Mesodermal cell (in vitro differentiated cells): Measurements from ENCODE around the gene ARNT2.

Source experiments
- H3K27ac ChIP-seq: 2 replicates; pipeline ENCODE4 v1.7.0; 2013; ENCODE audit warnings: mild to moderate bottlenecking, low read depth, low read length, moderate library complexity; ENCODE audit not compliant: severe bottlenecking
- H3K36me3 ChIP-seq: 2 replicates; pipeline ENCODE4 v1.7.1; 2013; ENCODE audit warnings: mild to moderate bottlenecking, low read length, moderate library complexity; ENCODE audit not compliant: control insufficient read depth, insufficient read depth
- H3K4me1 ChIP-seq: one replicate; pipeline ENCODE4 v1.7.1; 2013; ENCODE audit warnings: mild to moderate bottlenecking, low read length; ENCODE audit not compliant: insufficient read depth, control insufficient read depth, poor library complexity, severe bottlenecking
- H3K4me3 ChIP-seq: 2 replicates; pipeline ENCODE4 v1.7.0; 2013; ENCODE audit warnings: low read length, control low read depth, mild to moderate bottlenecking; ENCODE audit not compliant: insufficient read depth, poor library complexity, severe bottlenecking; ENCODE audit errors: extremely low read depth
- H3K9me3 ChIP-seq: 2 replicates; pipeline ENCODE4 v1.7.1; 2013; ENCODE audit warnings: mild to moderate bottlenecking, low read length, moderate library complexity; ENCODE audit not compliant: control insufficient read depth
- WGBS, 2 experiments: methylation state at CpG; one replicate each; pipeline ENCODE4 v1.1.5; 2013; ENCODE audit warnings: missing lambda C conversion rate in 2 of 2; ENCODE audit not compliant: insufficient coverage in 2 of 2; 5-methylcytosine and 5-hydroxymethylcytosine counted together

The ARNT2 gene

DNA sequence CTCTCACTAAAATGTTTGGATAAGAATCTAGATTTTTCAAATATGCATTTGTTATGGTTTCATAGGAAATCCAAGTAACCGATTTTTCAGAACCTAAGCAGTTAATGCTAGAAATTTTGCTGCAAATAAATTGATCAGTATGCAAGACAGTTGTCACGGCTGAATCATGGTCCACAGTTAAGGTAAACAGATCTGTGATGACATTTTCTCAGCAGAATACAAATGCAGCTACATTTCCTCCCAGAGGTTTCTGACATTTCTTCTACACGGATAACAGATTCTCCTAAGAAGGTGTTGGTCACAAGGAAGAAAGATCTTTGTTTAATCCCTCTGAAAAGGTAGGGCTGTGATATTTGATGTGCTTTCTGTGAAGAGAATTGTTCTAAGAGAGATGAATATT, 36.9 kb downstream of the ARNT2 start:
- no peak overlapping the region for H3K4me3 ChIP-seq
- H3K36me3 ChIP-seq: no peaks in the 10 kb centered on the region
- H3K27ac ChIP-seq: no peak overlapping the region
- H3K9me3 ChIP-seq: no peaks in the 10 kb centered on the region
- H3K4me1 ChIP-seq: peaks cover 16% of the 10 kb centered on the region
- 86 to 94% methylated on average over 1 to 2 of the region's 3 CpGs for WGBS, 2 experiments

GRCh38 chr15:80441714-80442113, 37.5 kb downstream of the ARNT2 start:
- Histone ChIP-seq H3K9me3 (no peaks in the 10 kb centered on the region), H3K36me3 (no peaks in the 10 kb centered on the region), H3K27ac (no peak overlapping the region), H3K4me1 (peaks cover 9% of the 10 kb centered on the region), H3K4me3 (no peak overlapping the region)
- 98 to 100% methylated on average over 4 of the region's 7 CpGs for WGBS, 2 experiments

- no peak overlapping the region for H3K4me3 ChIP-seq
- no peaks in the 10 kb centered on the region for H3K9me3 ChIP-seq
- WGBS, 2 experiments: 98 to 100% methylated on average over 4 to 5 of the region's 6 CpGs
- H3K27ac ChIP-seq: no peak overlapping the region
- H3K4me1 ChIP-seq: peaks cover 5% of the 10 kb centered on the region
- no peaks in the 10 kb centered on the region for H3K36me3 ChIP-seq
Observed at GRCh38 chr15:80442728-80443403, 38.7 kb downstream of the ARNT2 start.

DNA sequence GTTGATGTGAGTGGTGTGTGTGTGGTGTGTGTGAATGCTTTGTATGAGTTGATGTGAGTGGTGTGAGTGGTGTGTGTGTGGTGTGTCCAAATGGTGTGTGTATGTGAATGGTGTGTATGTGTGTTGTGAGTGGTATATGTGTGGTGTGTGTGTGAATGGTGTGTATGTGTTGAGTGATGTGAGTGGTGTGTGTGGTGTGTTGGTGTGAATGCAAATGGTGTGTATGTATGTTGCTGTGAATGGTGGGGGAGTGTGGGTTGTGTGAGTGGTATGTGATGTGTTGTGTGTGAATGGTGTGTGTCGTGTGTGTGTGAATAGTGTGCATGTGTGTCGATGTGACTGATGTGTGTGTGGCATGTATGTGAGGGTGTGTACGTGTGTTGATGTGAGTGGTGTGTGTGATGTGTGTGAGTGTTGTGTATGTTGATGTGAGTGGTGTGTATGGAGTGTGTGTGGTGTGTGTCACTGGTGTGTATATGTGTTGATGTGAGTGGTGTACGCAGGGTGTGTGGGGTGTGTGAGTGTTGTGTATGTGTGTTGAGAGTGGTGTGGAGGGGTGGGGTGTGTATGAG, 40.6 kb downstream of the ARNT2 start:
- Histone ChIP-seq H3K4me1 (peaks cover 5% of the 10 kb centered on the region), H3K4me3 (no peak overlapping the region), H3K36me3 (no peaks in the 10 kb centered on the region), H3K9me3 (no peaks in the 10 kb centered on the region), H3K27ac (no peak overlapping the region)
- 94 to 97% methylated on average over 3 to 4 of the region's 4 CpGs for WGBS, 2 experiments

DNA sequence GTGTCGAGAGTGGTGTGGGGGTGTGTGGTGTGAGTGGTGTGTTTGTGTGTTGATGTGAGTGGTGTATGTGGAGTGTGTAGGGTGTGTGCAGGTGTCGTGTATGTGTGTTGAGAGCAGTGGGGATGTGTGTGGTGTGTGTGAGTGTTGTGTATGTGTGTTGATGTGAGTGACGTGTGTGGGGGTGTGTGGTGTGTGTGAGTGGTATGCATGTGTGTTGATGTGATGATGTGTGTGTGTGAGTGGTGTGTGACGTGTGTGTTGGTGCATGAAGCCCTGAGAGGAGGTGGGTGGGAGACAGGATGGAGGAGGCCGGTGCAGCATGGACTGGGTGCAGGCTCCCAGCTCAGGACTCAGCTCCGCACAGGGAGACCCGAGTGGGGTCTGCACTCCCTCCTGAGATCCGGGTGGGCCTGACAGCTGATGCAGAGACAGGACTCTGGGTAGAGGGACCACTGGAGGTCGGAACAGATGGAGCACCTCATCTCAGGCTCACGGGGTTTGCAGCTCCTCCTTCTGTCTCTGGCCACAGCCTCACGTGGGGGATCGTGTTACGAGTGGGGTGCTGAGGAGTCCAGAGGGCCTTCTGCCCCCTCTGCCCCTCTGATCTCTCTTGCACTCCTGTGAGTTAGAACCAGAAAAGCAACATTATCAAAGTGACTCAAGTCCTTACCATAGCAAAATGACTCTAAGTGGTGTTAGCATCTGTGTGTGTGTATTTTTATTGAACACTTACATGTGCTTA, 41.3 kb downstream of the ARNT2 start:
- 79 to 81% methylated on average over 12 to 13 of the region's 13 CpGs for WGBS, 2 experiments

DNA sequence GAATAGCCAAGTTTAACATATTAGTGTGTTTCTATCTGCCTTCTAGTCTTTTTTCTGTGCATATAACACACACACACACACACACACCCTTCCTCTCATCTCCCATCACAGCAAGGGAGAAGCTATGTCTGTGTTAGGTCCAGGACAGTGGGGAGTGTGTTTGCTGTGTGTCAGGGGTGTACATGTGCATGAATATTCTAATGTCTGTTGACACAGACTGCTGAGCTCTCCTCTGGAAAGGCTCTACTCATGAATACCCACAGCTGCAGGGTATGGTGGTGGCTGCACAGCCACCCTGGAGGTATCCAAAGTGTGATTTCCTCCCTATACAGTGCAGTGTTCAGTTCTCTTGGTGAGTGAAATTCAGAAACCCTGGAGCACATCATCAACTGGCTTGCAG, 42.9 kb downstream of the ARNT2 start:
- no peaks in the 10 kb centered on the region for H3K4me1 ChIP-seq
- H3K4me3 ChIP-seq: no peak overlapping the region
- H3K9me3 ChIP-seq: no peaks in the 10 kb centered on the region
- H3K27ac ChIP-seq: no peak overlapping the region
- H3K36me3 ChIP-seq: no peaks in the 10 kb centered on the region

More for the DNA sequence above, 41.3 kb downstream of the ARNT2 start:
- H3K4me3 ChIP-seq: no peak overlapping the region
- peaks cover 5% of the 10 kb centered on the region for H3K4me1 ChIP-seq
- H3K36me3 ChIP-seq: no peaks in the 10 kb centered on the region
- H3K27ac ChIP-seq: no peak overlapping the region
- no peaks in the 10 kb centered on the region for H3K9me3 ChIP-seq

DNA sequence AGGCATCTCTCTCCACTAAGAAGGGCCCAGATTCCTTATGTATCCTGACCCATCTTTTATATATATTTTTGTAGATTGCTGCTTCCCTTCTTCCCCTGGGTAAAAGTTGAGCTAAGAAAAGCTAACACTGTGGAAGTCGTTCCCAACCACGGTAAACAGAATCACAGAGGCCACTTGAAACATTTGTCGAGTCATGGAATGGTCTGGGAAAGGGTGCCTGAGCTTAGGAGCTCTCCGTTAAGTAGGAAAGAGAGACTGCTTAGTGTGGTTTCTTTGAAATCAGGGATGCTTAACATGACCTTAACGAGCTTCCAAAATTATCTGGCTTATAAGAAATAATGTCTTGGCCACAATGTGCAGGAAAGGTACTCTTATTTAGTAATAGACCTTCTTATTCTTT, 45.6 kb downstream of the ARNT2 start:
- WGBS, 2 experiments: 85 to 90% methylated on average over 3 to 4 of the region's 5 CpGs
- H3K27ac ChIP-seq: no peak overlapping the region
- no peak overlapping the region for H3K4me3 ChIP-seq
- H3K9me3 ChIP-seq: no peaks in the 10 kb centered on the region
- no peaks in the 10 kb centered on the region for H3K36me3 ChIP-seq
- H3K4me1 ChIP-seq: peaks cover 2% of the 10 kb centered on the region

GRCh38 chr15:80450811-80451321, 46.7 kb downstream of the ARNT2 start:
- Histone ChIP-seq H3K36me3 (no peaks in the 10 kb centered on the region), H3K4me3 (no peak overlapping the region)
- WGBS, 2 experiments: 79 to 87% methylated on average over 13 to 14 of the region's 14 CpGs

GRCh38 chr15:80452166-80452565, 48.0 kb downstream of the ARNT2 start:
- WGBS, 2 experiments: 79% methylated on average over 4 of the region's 4 CpGs; no CpG with 5 or more reads in 1 of the 2 experiments
- no peaks in the 10 kb centered on the region for H3K9me3 ChIP-seq
- no peaks in the 10 kb centered on the region for H3K36me3 ChIP-seq
- H3K4me1 ChIP-seq: peaks cover 11% of the 10 kb centered on the region
- no peak overlapping the region for H3K4me3 ChIP-seq
- no peak overlapping the region for H3K27ac ChIP-seq

More at GRCh38 chr15:80450811-80451321, 46.7 kb downstream of the ARNT2 start:
- H3K9me3 ChIP-seq: no peaks in the 10 kb centered on the region
- peaks cover 8% of the 10 kb centered on the region for H3K4me1 ChIP-seq
- no peak overlapping the region for H3K27ac ChIP-seq

GRCh38 chr15:80455051-80455648, 51.0 kb downstream of the ARNT2 start:
- no peaks in the 10 kb centered on the region for H3K36me3 ChIP-seq

More at GRCh38 chr15:80455051-80455648, 51.0 kb downstream of the ARNT2 start:
- H3K27ac ChIP-seq: no peak overlapping the region
- 77 to 85% methylated on average over 6 of the region's 6 CpGs for WGBS, 2 experiments
- H3K4me3 ChIP-seq: no peak overlapping the region
- H3K9me3 ChIP-seq: no peaks in the 10 kb centered on the region
- H3K4me1 ChIP-seq: peaks cover 11% of the 10 kb centered on the region
